ENCODE data around the gene SMIM24.
A peak's percentile ranks its signal among the peaks of the same experiment; 100 is the strongest.

Gene SMIM24

DNA sequence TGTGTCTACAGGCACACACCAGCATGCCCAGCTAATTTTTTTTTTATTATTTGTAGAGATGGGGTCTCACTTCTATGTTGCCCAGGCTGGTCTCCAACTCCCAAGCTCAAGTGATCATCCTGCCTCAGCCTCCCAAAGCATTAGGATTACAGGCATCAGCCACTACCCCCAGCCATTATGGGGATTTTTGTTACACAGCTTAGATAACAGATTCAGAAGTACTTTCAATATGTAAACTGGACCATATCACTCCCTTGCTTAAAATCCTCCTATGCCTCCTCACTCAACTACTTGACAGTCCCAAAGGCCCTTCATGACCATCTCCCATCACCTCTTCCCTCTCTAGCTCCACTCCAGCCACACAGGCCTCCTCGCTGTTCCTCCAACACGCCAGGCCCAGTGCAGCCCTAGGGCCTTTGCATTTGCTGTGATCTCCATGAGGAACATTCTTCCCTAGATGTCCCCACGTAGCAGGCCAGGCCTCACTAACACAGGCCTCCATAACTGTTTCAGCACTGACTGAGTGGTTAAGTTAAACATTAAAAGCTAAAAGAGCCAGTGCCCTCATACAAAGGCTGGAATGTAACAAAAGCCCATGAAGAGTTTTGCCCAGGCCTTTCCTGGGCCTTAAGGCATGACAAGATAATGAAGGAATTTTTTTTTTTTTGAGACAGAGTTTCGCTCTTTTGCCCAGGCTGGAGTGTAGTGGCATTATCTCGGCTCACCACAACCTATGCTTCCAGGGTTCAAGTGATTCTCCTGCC, 17.6 kb upstream of the SMIM24 start:
- DNase-seq (ENCODE audit: low spot score), result no peak

DNA sequence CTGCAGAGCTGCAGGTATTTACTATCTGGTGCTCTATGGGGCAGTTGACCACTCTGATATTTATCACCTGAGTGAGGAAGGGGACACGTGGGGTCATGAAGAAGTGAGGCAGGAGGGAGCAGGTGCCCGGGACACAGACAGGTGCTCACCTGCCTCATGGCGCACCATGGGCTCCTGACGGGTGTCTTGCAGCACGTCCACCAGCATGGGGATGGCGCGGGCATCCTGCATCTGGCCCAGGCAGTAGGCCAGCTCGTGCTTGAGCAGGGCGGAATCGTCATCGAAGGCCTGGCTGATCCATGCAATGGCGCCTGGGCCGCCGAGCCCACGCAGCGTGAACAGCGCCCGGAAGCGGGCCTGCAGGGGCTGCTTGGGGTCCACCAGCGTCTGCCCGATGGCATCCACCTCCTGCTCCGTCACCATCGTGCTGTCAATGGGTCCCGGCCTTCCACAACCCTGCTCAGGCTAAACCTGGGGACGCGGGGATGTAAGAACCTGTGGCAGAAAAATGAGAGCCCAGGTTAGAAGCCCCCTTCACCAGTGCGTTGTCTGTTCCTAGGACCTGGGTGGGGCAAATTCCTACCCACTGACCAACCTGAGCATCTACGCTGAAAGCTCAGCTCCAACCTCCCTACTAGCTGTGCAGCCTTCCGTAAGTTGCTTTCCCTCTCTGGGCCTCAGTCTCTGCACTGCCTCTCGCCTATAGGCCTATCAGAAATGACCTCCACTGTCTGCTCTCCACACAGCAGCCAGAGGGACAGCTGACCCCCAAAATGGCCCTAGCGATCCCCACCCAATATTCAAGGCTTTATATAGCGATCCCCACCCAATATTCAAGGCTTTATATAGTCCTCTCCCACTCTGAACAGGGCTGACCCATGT, 16.3 kb upstream of the SMIM24 start:
- no peak for DNase-seq (ENCODE audit: low spot score)

DNA sequence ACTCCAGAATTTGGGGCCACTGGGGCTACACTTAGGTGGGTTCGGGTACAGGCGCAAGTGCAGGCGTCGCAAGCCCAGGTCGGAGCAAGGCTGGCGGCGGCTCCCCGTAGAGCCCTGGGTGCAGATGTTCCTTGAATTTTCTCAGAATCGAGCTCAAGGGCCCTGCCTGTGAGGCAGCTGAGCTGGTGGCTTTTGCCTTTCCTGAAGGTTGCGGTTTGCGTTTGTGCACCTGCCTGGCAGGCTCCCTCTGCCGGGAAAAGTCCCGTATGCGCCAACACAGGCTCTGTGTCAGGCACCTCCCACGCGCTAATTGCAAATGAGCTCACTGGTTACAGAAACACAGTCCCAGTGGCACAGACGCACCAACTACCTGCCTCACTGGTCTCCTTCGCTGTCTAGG, 14.2 kb upstream of the SMIM24 start:
- no peak for DNase-seq (ENCODE audit: low spot score)

DNA sequence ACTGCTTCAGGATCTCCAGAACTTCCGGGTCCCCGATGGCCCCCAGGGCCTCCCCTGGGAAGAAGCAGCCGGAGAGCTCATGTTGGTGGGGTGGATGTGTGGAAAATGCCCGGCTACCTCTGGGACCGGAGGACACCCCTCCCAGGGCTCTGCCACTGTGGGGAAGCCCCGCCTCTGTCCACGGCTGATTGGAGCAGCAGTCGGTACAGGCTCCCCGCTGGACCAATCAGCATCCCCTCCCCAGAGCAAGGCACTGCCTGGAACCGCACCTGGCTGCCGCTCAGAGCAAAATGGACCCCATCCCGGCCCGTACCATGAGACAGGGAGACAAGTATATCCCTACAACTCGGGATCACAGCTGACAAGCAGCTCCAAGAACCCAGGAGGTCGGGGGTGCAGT, 13.7 kb upstream of the SMIM24 start:
- peak; percentile 82 for DNase-seq (ENCODE audit: low spot score)

DNA sequence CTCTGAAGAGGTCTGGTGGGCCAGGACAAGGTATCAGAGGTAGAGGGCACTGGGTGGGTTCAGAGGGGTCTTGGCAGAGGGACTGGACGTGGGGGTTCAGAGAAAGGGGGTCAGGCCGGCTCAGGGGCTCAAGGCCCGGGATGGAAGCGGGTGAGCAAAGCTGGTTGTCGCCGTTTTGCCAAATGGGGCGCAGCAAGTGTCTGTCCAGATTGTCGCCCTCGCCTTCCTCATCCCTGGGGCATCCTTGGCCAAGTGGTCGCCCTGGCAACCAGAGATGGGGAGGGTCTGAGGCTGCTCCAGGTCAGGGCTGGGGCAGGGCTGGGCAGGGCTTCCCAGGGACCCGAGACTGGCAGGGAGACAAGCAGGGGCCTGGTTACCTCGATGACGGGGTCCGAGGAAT, 13.3 kb upstream of the SMIM24 start:
- DNase-seq (ENCODE audit: low spot score), result no peak

DNA sequence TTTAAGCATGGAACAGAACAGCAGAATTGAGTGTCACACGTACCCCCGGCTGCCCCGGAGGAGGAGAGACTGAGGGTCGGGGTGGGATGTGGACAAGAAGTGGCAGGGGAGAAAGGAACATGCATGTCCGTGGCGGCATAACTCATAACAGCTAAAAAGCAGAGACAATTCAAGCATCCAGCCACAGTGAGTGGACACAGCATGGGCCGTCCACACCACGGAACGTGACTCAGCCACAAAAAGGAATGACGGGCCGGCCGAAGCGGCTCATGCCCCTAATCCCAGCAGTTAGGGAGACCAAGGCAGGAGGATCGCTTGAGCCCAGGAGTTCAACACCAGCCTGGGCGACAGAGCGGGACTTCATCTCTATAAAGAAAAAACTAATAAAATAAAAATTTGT, 12.6 kb upstream of the SMIM24 start:
- no peak for DNase-seq (ENCODE audit: low spot score)

DNA sequence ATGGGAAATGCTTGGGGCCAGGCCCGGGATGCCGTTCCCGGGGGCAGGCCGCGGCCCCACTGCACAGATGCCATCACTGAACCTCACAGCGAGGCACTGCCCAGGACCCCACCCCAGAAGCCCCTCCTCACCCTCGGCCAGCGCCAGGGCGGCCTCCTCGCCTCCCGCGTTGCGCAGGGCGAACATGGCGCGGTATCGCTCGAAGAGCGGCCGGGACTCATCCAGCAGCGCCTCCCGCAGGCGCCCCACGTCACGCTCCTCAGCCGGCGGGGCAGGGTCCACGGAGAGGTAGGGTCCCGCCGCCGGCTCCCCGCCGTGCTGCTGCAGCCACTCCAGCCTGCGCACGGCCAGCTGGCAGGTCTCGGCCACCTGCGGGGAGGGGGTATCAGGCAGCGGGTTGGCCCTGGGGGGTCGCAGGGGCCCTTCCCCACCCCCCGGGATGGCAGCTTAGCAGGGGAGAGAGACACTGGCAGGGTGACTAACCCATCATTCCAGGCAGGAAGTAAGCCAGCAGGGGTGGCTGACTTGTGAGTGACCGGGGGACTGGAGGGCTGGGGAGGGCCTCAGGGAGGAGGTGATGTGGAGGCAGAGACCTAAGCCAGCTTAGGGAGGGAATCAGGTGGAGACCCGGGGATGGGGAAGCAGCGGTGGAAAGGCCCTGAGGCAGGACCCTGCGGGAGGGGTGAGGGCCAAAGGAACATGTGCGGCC, 12.0 kb upstream of the SMIM24 start:
- no peak for DNase-seq (ENCODE audit: low spot score)

DNA sequence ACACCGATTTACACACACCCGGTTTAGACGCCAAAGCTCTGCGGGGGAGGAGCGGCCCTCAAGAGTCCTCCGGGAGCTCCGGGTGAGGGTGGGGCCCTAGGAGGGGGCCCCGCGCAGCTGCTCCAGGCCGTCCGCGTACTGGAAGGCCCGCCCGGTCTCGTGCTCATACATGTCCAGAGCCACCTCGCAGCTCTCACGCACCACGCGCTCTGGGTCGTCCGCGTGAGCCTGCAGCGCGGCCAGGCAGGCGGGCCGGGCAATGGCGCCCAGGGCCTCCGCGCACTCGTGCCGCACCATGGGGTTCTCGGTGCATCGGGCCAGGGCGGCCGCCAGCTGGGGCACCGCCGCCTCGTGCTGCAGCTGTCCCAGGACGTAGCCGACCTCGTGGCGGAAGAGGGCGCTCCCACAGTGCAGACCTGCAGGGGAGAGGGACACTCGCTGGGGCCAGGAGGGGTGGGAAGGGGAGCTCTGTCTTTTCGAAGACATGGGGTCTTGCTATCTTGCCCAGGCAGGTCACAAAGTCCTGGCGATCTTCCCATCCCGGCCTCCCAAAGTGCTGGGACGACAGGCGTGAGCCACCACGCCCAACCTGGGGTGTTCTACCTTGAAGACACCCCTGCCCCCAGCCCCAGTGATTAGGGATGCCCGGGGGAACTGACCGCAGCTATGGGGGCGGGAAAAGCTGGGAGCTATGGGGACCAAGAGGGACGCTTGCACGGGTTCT, 11.2 kb upstream of the SMIM24 start:
- no peak for DNase-seq (ENCODE audit: low spot score)

DNA sequence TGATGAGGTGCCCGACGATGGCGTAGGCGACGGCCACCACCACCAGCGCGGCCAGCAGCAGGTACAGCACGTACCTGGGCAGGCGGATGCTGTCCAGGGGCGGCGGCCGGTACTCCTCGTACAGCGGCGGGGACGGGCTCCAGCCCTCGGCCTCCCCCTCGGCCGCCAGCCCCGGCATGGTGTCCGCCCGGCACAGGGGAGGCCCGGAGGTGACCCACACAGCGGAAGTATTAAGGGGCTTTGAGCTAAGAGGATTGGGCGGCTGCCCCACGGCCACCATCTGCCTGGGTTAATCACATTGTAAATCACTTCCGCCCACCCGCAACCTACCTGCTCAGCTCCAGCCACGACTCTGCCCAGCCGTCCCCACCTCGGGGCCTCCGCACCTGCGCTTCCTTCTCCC, 2.9 kb upstream of the SMIM24 start, which contains the start of gene SMIM44:
SMIM44 (minus strand) TSS at position 216 of the 403 bp plus-strand sequence; CDS start at position 178, 38 bp downstream.
- DNase-seq (ENCODE audit: low spot score), result no peak

DNA sequence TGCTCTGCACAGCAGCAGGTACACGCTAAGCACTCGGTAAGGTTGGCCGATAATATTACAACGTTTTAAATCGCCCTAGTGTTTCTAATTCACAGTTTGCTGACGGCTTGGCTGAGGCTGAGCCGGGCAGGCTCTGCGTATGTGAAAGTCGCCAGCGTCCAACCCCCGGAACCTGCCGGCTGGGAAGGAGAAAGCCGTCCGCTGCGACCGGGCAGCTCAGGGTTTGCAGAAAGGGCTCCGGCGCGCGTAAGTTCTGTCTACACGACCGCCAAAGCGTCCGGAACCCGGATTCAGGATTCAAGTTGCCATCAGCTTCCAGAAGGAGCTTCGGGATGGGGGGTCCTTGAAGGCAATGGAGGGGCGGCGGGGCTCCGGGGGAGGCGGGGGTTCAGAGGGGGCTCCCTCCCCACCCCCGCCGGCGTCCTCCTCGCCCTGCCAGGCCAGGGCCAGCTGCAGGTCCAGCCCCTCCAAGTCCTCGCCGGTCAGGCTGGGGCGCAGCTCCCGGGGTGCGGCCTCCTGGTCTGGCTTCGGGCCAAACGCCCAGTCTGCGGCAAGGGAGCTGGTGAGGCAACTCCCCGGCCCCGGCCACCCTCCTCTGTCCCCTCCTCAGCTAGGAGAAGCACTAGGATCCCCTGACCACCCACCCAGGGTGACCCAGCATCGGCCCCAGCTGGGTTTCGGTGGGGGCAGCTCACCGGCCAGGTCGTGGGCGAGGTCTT, 2.3 kb upstream of the SMIM24 start:
- DNase-seq (ENCODE audit: low spot score), result no peak

DNA sequence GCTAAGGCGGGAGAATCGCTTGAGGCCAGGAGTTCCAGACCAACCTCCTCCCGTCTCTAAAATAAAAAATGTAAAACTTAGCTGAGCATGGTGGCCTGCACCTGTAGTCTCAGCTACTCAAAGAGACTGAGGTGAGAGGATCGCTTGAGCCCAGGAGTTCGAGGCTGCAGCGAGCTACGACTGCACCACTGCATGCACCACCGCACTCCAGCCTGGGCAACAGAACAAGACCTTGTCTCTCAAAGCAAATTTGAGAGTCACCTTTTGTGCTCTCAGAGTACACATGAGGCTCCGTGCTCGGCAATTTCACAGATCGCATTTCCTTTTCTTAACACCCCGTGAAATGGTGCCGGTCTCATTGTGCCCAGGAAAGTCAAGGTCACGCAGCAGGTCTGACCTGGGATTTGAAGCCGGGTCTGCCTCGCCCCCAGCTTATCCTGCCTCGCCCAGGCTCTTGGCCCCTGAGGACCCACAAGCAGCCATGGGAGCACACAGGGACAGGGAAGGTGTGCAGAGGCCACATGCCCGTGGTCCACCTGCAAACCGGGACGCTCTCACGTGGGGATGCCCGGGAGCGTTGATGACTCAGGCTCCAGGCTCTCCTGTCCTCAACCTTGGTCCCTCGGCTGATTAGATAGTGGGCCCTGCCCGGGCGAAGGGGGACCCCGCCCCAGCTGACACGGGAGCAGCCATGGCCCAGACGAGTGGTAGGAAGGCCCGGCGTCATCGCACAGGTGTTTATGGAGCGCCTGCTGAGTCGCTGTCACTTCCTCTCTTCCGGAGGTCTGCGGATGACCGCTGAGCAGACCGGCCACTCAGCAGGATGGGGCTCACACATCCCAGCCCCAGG, 1.1 kb upstream of the SMIM24 start:
- no peak for DNase-seq (ENCODE audit: low spot score)

DNA sequence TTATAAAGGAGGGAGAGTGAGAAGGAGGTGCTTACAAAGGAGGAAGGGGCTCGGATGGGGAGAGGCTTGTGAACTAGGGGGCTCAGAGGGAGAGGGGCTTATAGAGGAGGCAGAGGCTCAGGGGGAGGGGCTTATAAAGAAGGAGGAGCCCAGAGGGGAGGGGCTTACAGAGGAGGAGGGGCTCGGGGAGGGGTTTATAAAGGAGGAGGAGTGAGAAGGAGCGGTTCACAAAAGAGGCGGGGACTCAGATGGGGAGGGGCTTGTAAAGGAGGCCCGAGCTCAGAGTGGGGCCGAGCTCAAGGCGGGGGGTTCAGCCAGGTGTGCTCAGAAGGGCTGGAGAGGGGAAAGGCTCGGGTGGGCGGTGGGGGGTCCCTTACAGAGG, 500 bp downstream of the SMIM24 start:
- DNase-seq (ENCODE audit: low spot score), result no peak

DNA sequence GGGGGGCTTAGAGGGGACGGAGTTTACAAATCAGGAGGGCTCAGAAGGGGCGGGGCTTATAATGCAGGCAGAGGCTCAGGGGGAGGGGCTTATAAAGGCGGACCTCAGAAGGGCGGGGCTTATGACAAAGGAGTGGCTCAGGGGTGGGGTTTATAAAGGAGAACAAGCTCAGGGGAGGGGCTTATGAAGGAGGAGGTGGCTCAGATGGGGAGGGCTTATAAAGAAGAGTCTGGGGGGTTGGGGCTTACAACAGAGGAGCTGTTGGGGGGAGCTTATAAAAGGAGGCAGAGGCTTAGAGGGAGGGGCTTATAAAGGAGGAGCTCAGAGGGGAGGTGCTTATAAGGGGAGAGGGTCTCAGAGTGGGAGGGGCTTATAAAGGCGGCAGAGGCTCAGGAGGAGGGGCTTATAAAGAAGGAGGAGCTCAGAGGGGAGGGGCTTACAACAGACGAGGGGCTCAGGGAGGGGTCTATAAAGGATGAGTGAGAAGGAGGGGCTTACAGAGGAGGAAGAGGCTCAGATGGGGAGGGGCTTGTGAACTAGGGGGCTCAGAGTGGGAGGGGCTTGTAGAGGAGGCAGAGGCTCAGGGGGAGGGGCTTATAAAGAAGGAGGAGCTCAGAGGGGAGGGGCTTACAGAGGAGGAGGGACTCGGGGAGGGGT, 1.0 kb downstream of the SMIM24 start:
- DNase-seq (ENCODE audit: low spot score), result peak; percentile 43

DNA sequence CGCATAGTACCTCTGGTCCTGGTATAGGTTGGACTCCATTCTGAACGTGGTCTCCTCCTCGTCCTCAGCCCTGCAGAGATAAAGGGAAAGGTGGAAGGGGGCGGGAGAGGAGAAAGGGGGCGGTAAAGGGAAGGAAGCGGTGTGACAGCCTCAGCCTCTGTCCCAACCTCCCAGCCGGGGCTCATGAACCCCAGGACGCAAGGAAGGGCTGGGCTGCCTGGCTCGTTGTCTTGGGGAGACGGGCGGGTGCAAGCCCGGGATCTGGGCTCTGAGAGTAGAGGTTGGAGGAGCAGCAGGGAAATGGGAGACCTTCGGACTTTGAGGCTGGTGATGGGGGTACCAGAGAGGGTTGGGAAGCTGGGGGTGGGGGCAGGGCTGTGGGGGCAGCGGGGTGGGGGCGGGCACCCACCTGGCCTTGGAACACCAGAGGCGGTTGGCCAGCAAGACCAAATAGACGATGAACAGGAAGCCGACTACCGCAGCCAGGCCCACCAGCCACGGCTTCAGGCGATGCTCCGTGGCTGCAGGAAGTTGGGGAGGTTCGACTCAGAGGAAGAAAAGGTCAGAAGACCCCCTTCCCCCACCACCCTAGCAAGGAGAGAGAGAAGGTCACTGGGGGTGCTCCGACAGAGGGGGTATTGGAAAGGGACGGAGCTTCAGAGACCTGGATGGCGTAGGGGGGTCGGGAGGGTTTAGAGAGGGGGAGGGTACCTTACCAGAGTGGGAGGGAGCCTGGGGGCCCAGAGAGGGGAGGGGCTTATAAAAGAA, 1.7 kb downstream of the SMIM24 start:
- no peak for DNase-seq (ENCODE audit: low spot score)

DNA sequence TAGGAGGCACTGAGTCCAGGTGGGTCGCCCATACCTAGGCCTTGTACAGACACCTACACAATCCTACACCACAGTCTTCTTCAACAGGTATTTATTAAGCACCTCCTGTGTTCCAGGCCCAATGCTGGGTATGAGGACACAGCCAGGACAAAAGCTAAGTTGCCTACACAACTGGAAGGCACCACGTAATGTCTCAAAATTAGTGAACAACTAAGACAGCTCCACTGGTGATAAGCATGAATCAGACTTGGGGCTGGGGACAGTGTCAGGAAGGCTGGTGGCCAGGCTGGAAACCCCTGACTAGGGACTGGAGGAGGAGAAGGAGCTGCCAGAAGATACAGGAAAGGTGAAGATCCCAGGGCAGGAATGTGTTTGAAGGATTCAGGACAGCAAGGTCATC, 2.4 kb downstream of the SMIM24 start:
- no peak for DNase-seq (ENCODE audit: low spot score)

DNA sequence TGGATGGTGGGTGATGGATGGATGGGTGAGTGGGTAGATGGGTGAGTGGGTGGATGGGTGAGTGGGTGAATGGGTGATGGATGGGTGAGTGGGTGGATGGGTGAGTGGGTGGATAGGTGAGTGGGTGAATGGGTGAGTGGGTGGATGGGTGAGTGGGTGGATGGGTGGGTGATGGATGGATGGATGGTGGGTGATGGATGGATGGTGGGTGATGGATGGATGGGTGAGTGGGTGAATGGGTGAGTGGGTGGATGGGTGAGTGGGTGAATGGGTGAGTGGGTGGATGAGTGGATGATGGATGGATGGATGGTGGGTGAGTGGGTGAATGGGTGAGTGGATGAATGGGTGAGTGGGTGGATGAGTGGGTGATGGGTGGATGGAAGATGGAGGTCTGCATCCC, 2.8 kb downstream of the SMIM24 start:
- no peak for DNase-seq (ENCODE audit: low spot score)

DNA sequence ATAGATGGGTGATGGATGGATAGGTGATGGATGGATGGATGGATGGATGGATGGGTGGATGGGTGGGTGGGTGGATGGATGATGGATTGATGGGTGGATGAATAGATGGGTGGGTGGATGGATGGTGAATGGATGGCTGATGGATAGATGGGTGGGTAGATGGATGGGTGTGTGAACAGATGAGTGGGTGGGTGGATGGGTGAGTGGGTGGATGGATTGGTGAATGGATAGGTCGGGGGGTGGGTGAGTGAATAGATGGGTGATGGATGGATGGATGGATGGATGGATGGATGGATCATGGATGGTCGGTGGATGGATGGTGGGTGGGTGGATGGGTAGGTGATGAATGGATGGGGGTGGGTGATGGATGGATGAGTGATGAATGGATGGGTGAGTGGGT, 3.5 kb downstream of the SMIM24 start:
- no peak for DNase-seq (ENCODE audit: low spot score)

DNA sequence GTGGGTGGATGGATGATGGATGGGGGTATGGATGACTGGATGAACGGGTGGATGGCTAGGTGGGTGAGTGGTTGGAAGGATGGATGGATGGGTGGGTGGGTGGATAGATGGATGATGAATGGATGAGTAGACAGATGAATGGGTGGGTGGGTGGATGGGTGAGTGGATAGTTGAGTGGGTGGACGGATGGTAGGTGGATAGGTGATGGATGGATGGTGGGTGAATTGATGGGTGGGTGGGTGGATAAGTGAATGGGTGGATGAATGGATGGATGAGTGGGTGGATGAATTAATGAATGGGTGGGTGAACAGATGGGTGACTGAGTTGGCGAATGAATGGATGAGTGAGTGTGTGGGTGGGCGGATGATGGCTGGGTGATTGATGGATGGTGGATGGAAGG, 4.9 kb downstream of the SMIM24 start:
- no peak for DNase-seq (ENCODE audit: low spot score)

DNA sequence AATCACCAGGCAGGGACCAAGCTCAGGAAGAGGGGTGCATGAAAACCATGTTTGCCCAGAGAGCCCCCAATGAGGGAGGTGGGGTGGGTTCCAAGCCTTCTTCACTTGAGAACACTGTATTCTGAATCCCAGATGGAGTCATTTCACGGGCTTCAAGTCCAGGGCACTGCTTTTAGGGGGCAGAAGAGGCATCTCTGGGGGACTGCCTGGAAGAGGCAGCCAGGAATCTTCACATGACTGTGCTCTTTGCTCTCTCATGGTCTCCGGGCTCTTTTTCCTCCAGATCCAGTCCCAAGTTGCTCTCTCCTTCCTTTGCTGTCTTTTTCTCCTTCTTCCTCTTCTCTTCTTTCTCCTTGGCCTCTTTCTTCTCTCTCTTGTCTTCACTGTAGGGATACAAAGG, 5.7 kb downstream of the SMIM24 start:
- no peak for DNase-seq (ENCODE audit: low spot score)
